T-helper 2 cell treated with Interferon-gamma antibody and Interleukin-4, amounts not matched to agents 5 μg/mL and 100 μg/mL, for 36 hours (primary cell): Measurements from ENCODE around the gene PIP5K1C.

Experiments
- DNase-seq: peaks from one replicate; pipeline ENCODE4 v3.0.0; 2021; ENCODE audit warnings: low spot score
- H3K27ac Mint-ChIP-seq: one replicate; pipeline ENCODE4 v1.8.0; 2021; ENCODE audit warnings: mild to moderate bottlenecking, mixed read lengths
- H3K27me3 Mint-ChIP-seq: one replicate; pipeline ENCODE4 v1.8.0; 2021; ENCODE audit warnings: low read depth, mixed read lengths
- H3K36me3 Mint-ChIP-seq: one replicate; pipeline ENCODE4 v1.8.0; 2021; ENCODE audit warnings: low read depth, mixed read lengths
- H3K4me1 Mint-ChIP-seq: one replicate; pipeline ENCODE4 v1.8.0; 2021; ENCODE audit warnings: low read depth, mixed read lengths
- H3K4me3 Mint-ChIP-seq: one replicate; pipeline ENCODE4 v1.8.0; 2022; ENCODE audit warnings: mild to moderate bottlenecking, moderate library complexity, mixed read lengths
- H3K9me3 Mint-ChIP-seq: one replicate; pipeline ENCODE4 v1.8.0; 2021; ENCODE audit warnings: mixed read lengths

Gene PIP5K1C

GRCh38 chr19:3682741-3683404, 17.4 kb downstream of the PIP5K1C start:
- no peak overlapping the region for H3K27ac Mint-ChIP-seq
- H3K4me3 Mint-ChIP-seq, result no peak overlapping the region
- H3K9me3 Mint-ChIP-seq, result peaks cover 11% of the 10 kb centered on the region
- H3K36me3 Mint-ChIP-seq, result peaks cover 16% of the 10 kb centered on the region
- peaks cover 4% of the 10 kb centered on the region for H3K4me1 Mint-ChIP-seq
- H3K27me3 Mint-ChIP-seq, result no peaks in the 10 kb centered on the region
- DNase-seq, result no peak

GRCh38 chr19:3682286-3682685, 18.0 kb downstream of the PIP5K1C start:
- H3K27ac Mint-ChIP-seq, result no peak overlapping the region
- no peaks in the 10 kb centered on the region for H3K27me3 Mint-ChIP-seq
- H3K4me3 Mint-ChIP-seq, result no peak overlapping the region
- DNase-seq, result no peak
- H3K9me3 Mint-ChIP-seq, result peaks cover 11% of the 10 kb centered on the region
- H3K4me1 Mint-ChIP-seq, result peaks cover 2% of the 10 kb centered on the region
- H3K36me3 Mint-ChIP-seq, result peaks cover 16% of the 10 kb centered on the region

- Mint-ChIP-seq H3K27ac (no peak overlapping the region), H3K4me1 (peaks cover 1% of the 10 kb centered on the region), H3K4me3 (no peak overlapping the region), H3K36me3 (peaks cover 16% of the 10 kb centered on the region), H3K9me3 (peaks cover 11% of the 10 kb centered on the region), H3K27me3 (no peaks in the 10 kb centered on the region)
- no peak for DNase-seq
Observed at GRCh38 chr19:3680939-3681338, 19.3 kb downstream of the PIP5K1C start.

GRCh38 chr19:3679581-3679980, 20.7 kb downstream of the PIP5K1C start:
- Mint-ChIP-seq H3K9me3 (peaks cover 5% of the 10 kb centered on the region), H3K4me3 (no peak overlapping the region), H3K27me3 (no peaks in the 10 kb centered on the region), H3K36me3 (peaks cover 11% of the 10 kb centered on the region), H3K27ac (no peak overlapping the region), H3K4me1 (peaks cover 1% of the 10 kb centered on the region)
- DNase-seq, result no peak

- H3K4me1 Mint-ChIP-seq, result peaks cover 1% of the 10 kb centered on the region
- H3K27ac Mint-ChIP-seq, result no peak overlapping the region
- H3K27me3 Mint-ChIP-seq, result no peaks in the 10 kb centered on the region
- no peak overlapping the region for H3K4me3 Mint-ChIP-seq
- peaks cover 4% of the 10 kb centered on the region for H3K9me3 Mint-ChIP-seq
- DNase-seq, result no peak
- H3K36me3 Mint-ChIP-seq, result peaks cover 7% of the 10 kb centered on the region
Observed at GRCh38 chr19:3679138-3679537, 21.1 kb downstream of the PIP5K1C start.

- Mint-ChIP-seq H3K4me3 (no peak overlapping the region), H3K27me3 (no peaks in the 10 kb centered on the region), H3K4me1 (peaks cover 1% of the 10 kb centered on the region), H3K27ac (no peak overlapping the region), H3K36me3 (peaks cover 1% of the 10 kb centered on the region), H3K9me3 (no peaks in the 10 kb centered on the region)
- DNase-seq, result no peak
Observed at GRCh38 chr19:3678188-3678587, 22.1 kb downstream of the PIP5K1C start.

- Mint-ChIP-seq H3K4me3 (no peak overlapping the region), H3K27ac (no peak overlapping the region), H3K27me3 (no peaks in the 10 kb centered on the region), H3K9me3 (no peaks in the 10 kb centered on the region), H3K4me1 (peaks cover 2% of the 10 kb centered on the region), H3K36me3 (peaks cover 1% of the 10 kb centered on the region)
- DNase-seq, result no peak
Observed at GRCh38 chr19:3674784-3675543, 25.3 kb downstream of the PIP5K1C start.

GRCh38 chr19:3673506-3674439, 26.5 kb downstream of the PIP5K1C start:
- Mint-ChIP-seq H3K4me1 (peaks cover 2% of the 10 kb centered on the region), H3K4me3 (no peak overlapping the region), H3K9me3 (no peaks in the 10 kb centered on the region), H3K27ac (no peak overlapping the region), H3K36me3 (no peaks in the 10 kb centered on the region), H3K27me3 (no peaks in the 10 kb centered on the region)
- no peak for DNase-seq

- Mint-ChIP-seq H3K36me3 (no peaks in the 10 kb centered on the region), H3K4me1 (peaks cover 2% of the 10 kb centered on the region), H3K27me3 (no peaks in the 10 kb centered on the region), H3K9me3 (no peaks in the 10 kb centered on the region), H3K4me3 (no peak overlapping the region), H3K27ac (no peak overlapping the region)
- no peak for DNase-seq
Observed at GRCh38 chr19:3672993-3673392, 27.3 kb downstream of the PIP5K1C start.

- H3K36me3 Mint-ChIP-seq, result no peaks in the 10 kb centered on the region
- H3K9me3 Mint-ChIP-seq, result no peaks in the 10 kb centered on the region
- H3K27me3 Mint-ChIP-seq, result no peaks in the 10 kb centered on the region
- DNase-seq, result no peak
- H3K4me3 Mint-ChIP-seq, result no peak overlapping the region
- H3K27ac Mint-ChIP-seq, result no peak overlapping the region
- H3K4me1 Mint-ChIP-seq, result peaks cover 2% of the 10 kb centered on the region
Observed at GRCh38 chr19:3672575-3672948, 27.7 kb downstream of the PIP5K1C start.

- no peak overlapping the region for H3K4me3 Mint-ChIP-seq
- H3K4me1 Mint-ChIP-seq, result peaks cover 1% of the 10 kb centered on the region
- H3K27me3 Mint-ChIP-seq, result no peaks in the 10 kb centered on the region
- H3K36me3 Mint-ChIP-seq, result no peaks in the 10 kb centered on the region
- no peak overlapping the region for H3K27ac Mint-ChIP-seq
- no peaks in the 10 kb centered on the region for H3K9me3 Mint-ChIP-seq
- DNase-seq, result peak; percentile 27
Observed at GRCh38 chr19:3671680-3672574, 28.3 kb downstream of the PIP5K1C start.

- no peaks in the 10 kb centered on the region for H3K9me3 Mint-ChIP-seq
- no peak overlapping the region for H3K4me3 Mint-ChIP-seq
- no peaks in the 10 kb centered on the region for H3K27me3 Mint-ChIP-seq
- H3K36me3 Mint-ChIP-seq, result no peaks in the 10 kb centered on the region
- peaks cover 4% of the 10 kb centered on the region for H3K4me1 Mint-ChIP-seq
- H3K27ac Mint-ChIP-seq, result peak overlapping the region; percentile 70
- DNase-seq, result peak; percentile 64
Observed at GRCh38 chr19:3670796-3671679, 29.2 kb downstream of the PIP5K1C start.
